ENCODE results near the gene SLC25A19.

SLC25A19 gene

DNA sequence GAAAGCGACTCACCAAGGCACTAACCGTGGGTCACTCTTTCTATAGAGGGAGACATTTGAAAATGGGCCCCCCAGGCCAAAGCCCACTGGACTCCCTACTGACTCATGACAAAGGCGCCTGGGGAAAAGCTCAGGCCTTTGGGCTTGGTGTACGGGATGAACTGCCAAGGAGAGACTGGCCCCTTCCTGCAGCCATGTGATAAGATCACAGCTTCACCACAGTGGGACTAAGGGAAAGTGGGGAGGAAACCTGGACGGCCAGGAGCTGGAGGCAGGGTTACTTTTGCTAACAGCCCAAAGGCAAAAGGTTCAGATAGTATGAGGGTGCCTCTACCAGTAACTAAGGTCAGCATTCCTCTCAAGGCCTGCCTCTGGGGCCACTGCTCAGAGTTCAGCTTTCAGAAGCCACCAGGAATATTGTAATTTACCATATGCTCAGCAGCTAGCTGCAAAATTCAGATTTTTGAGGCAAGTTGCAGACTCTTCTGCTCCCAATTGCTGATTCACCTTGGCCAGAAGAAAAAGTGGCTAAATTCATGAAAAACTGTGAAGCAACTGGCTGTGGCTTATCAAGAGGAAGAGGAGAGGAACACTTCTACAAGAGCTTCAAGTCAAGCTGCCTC is 37.1 kb upstream of the SLC25A19 start:
- H3K9ac ChIP-seq (ENCODE audit: low read length) = no peak overlapping the region
- H3K79me2 ChIP-seq (ENCODE audit: insufficient read depth, low read length) = peaks cover 10% of the 10 kb centered on the region; the same call in 1 of the 2 replicates
- H3K27me3 ChIP-seq (ENCODE audit: insufficient read depth, low read length) = no peaks in the 10 kb centered on the region
- no peaks in the 10 kb centered on the region for H3K9me3 ChIP-seq (ENCODE audit: low read length)
- H3K4me2 ChIP-seq (ENCODE audit: low read length) = no peak overlapping the region
- H3F3A ChIP-seq (ENCODE audit: insufficient read depth, low read length) = 0 out of 2 replicates have a peak, but pooled peaks cover 4% of the 10 kb centered on the region
- no peak overlapping the region for H3K4me3 ChIP-seq (ENCODE audit: low read depth, low read length, poor library complexity, severe bottlenecking)
- H2AFZ ChIP-seq (ENCODE audit: low read length) = no peak overlapping the region
- H3K36me3 ChIP-seq (ENCODE audit: insufficient read depth, low read length) = peaks cover 61% of the 10 kb centered on the region
- H3K4me1 ChIP-seq (ENCODE audit: insufficient read depth, low read length, severe bottlenecking) = peaks cover 12% of the 10 kb centered on the region
- no peaks in the 10 kb centered on the region for H3K9me2 ChIP-seq (ENCODE audit: low read depth, low read length)
- no peaks in the 10 kb centered on the region for H4K20me1 ChIP-seq (ENCODE audit: insufficient read depth, low read length)
- TF ChIP-seq, protein P1, sequence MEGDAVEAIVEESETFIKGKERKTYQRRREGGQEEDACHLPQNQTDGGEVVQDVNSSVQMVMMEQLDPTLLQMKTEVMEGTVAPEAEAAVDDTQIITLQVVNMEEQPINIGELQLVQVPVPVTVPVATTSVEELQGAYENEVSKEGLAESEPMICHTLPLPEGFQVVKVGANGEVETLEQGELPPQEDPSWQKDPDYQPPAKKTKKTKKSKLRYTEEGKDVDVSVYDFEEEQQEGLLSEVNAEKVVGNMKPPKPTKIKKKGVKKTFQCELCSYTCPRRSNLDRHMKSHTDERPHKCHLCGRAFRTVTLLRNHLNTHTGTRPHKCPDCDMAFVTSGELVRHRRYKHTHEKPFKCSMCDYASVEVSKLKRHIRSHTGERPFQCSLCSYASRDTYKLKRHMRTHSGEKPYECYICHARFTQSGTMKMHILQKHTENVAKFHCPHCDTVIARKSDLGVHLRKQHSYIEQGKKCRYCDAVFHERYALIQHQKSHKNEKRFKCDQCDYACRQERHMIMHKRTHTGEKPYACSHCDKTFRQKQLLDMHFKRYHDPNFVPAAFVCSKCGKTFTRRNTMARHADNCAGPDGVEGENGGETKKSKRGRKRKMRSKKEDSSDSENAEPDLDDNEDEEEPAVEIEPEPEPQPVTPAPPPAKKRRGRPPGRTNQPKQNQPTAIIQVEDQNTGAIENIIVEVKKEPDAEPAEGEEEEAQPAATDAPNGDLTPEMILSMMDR (IDR thresholded peaks at IDR 0.05; ENCODE audit: low read length) = no peak
- peak overlapping the region; percentile 51 for H3K27ac ChIP-seq (ENCODE audit: low read depth, low read length, poor library complexity, severe bottlenecking)

DNA sequence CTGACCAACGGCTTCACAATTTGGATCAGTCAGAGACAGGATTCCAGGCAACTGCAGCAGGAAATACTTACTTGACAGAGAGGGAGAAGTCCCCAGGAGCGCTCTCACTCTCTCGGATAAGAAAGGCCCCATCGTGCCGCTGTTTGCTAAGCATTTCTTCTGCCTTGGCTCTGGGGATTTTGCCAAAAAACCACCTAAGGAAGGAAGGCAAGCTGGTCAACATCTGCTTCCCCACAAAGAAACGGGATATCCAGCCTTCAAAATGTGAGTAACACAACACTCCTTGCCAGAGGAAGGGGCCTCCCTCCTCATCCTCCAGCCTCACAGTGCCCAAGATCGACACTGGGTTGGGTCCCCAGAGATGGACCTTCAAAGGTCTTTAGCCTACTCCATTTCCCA is 36.6 kb upstream of the SLC25A19 start:
- Histone ChIP-seq H3K9ac (ENCODE audit: low read length) (no peak overlapping the region), H3K27me3 (ENCODE audit: insufficient read depth, low read length) (no peaks in the 10 kb centered on the region), H4K20me1 (ENCODE audit: insufficient read depth, low read length) (no peaks in the 10 kb centered on the region), H2AFZ (ENCODE audit: low read length) (no peak overlapping the region), H3F3A (ENCODE audit: insufficient read depth, low read length) (0 out of 2 replicates have a peak, but pooled peaks cover 4% of the 10 kb centered on the region), H3K9me2 (ENCODE audit: low read depth, low read length) (no peaks in the 10 kb centered on the region), H3K9me3 (ENCODE audit: low read length) (no peaks in the 10 kb centered on the region), H3K4me2 (ENCODE audit: low read length) (no peak overlapping the region), H3K36me3 (ENCODE audit: insufficient read depth, low read length) (peaks cover 61% of the 10 kb centered on the region), H3K4me1 (ENCODE audit: insufficient read depth, low read length, severe bottlenecking) (peaks cover 17% of the 10 kb centered on the region), H3K4me3 (ENCODE audit: low read depth, low read length, poor library complexity, severe bottlenecking) (no peak overlapping the region), H3K79me2 (ENCODE audit: insufficient read depth, low read length) (peaks cover 7% of the 10 kb centered on the region; the same call in 1 of the 2 replicates), H3K27ac (ENCODE audit: low read depth, low read length, poor library complexity, severe bottlenecking) (peak overlapping the region; percentile 51)
- TF ChIP-seq, protein P1 (IDR thresholded peaks at IDR 0.05; ENCODE audit: low read length) = no peak
- no peak for TF ChIP-seq EZH2 (IDR thresholded peaks at IDR 0.05; ENCODE audit: borderline replicate concordance, low read length)

DNA sequence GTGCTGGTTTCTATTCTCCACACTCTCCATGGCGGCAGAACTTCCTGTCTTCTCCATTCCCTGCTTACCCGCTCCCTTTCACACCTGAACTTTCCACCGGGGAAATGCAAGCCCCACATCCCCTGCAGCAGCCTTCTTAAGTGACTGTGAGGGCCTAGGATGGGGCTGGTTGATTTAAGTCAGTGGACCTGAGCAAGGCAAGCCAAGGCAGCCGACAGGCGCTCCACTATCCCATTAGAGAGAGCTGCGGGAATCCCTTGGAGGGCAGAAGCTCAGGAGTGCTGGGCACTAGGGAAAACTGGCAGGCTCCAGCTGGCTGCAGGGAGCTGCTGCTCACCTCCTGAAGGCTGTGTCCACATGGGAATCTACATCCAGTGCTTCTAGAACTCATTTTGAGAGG is 36.1 kb upstream of the SLC25A19 start:
- Histone ChIP-seq H3K79me2 (ENCODE audit: insufficient read depth, low read length) (peaks cover 5% of the 10 kb centered on the region; the same call in 1 of the 2 replicates), H3K9me3 (ENCODE audit: low read length) (no peaks in the 10 kb centered on the region), H3K4me2 (ENCODE audit: low read length) (no peak overlapping the region), H2AFZ (ENCODE audit: low read length) (no peak overlapping the region), H3K9me2 (ENCODE audit: low read depth, low read length) (no peaks in the 10 kb centered on the region), H3K27ac (ENCODE audit: low read depth, low read length, poor library complexity, severe bottlenecking) (peak overlapping the region; percentile 51), H3K36me3 (ENCODE audit: insufficient read depth, low read length) (peaks cover 61% of the 10 kb centered on the region), H3F3A (ENCODE audit: insufficient read depth, low read length) (0 out of 2 replicates have a peak, but pooled peaks cover 4% of the 10 kb centered on the region), H3K4me1 (ENCODE audit: insufficient read depth, low read length, severe bottlenecking) (peaks cover 22% of the 10 kb centered on the region), H3K27me3 (ENCODE audit: insufficient read depth, low read length) (no peaks in the 10 kb centered on the region), H4K20me1 (ENCODE audit: insufficient read depth, low read length) (no peaks in the 10 kb centered on the region), H3K4me3 (ENCODE audit: low read depth, low read length, poor library complexity, severe bottlenecking) (no peak overlapping the region), H3K9ac (ENCODE audit: low read length) (no peak overlapping the region)
- no peak for TF ChIP-seq EZH2 (IDR thresholded peaks at IDR 0.05; ENCODE audit: borderline replicate concordance, low read length)
- TF ChIP-seq, protein P1 (IDR thresholded peaks at IDR 0.05; ENCODE audit: low read length) = no peak

All from OCI-LY1 (cell line).